ENCODE results near the gene RAD51AP1. TPM values are rescaled to one million over a fixed set of nuclear protein-coding genes. Genes with fewer than 3 reads are reported as not detected.

RAD51AP1 gene
- polyA plus RNA-seq, 1 donor (not counting 4 experiments of a cell fraction or from before 2014, with no cell fraction given): 13.0 TPM

DNA sequence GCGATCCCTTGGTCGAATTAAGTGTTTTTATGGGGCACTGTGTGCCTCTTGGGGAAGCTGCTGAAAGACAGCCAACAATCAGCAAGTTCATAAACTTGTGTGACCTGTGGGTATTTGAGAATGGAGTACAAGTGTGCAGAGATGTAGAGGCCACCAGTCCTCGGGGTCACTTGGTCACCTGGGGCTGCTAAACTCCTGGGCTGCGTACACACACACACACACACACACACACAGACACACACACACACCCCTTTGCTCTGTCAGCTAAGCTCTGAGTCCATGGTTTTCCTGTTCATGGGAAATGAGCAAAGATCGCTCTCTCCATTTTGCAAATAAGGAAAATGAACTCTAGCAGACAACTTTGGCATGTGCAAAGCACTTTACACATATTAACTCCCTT lies 47.8 kb downstream of the RAD51AP1 start:
- peaks cover 5% of the 10 kb centered on the region for H3K27me3 ChIP-seq (ENCODE audit: control insufficient read depth, extremely low read depth, insufficient read depth, low read length)
- FAIRE-seq: no peak

DNA sequence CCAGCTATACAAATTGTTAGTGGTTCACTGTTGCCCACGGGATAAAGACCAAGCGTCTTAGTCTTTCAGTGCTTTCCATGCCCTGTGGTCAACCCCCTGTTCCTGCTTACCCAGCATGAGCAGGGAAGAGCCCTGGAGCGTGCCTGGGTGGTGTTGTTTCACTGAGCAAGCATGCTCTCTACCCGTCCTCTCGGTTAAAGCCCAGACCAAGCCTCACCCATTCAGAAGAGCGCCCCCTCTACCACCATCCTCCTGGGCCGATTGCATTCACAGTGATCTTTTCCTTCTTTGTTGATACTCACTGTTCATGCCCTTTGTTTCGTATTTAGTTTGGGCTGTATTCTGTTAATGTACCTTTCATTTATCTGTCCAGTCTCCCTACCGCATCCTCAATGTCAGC lies 48.4 kb downstream of the RAD51AP1 start:
- no peak for TF ChIP-seq EZH2 (IDR thresholded peaks at IDR 0.05; ENCODE audit: low read length)
- TF ChIP-seq, protein P1, sequence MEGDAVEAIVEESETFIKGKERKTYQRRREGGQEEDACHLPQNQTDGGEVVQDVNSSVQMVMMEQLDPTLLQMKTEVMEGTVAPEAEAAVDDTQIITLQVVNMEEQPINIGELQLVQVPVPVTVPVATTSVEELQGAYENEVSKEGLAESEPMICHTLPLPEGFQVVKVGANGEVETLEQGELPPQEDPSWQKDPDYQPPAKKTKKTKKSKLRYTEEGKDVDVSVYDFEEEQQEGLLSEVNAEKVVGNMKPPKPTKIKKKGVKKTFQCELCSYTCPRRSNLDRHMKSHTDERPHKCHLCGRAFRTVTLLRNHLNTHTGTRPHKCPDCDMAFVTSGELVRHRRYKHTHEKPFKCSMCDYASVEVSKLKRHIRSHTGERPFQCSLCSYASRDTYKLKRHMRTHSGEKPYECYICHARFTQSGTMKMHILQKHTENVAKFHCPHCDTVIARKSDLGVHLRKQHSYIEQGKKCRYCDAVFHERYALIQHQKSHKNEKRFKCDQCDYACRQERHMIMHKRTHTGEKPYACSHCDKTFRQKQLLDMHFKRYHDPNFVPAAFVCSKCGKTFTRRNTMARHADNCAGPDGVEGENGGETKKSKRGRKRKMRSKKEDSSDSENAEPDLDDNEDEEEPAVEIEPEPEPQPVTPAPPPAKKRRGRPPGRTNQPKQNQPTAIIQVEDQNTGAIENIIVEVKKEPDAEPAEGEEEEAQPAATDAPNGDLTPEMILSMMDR (optimal IDR thresholded peaks at IDR 0.05 in 1 of 3, IDR thresholded peaks at IDR 0.05 in 1 of 3, conservative IDR thresholded peaks at IDR 0.05 in 1 of 3; ENCODE audit: extremely low read depth in 1 of 3, insufficient read depth in 2 of 3, low read length in 3 of 3): no peak
- no peaks in the 10 kb centered on the region for H3K36me3 ChIP-seq (ENCODE audit: control insufficient read depth in 2 of 2, extremely low read depth in 1 of 2, insufficient read depth in 2 of 2, low read length in 2 of 2)
- H2AFZ ChIP-seq (ENCODE audit: control insufficient read depth, low read length): no peak overlapping the region
- H3K27me3 ChIP-seq (ENCODE audit: control insufficient read depth, extremely low read depth, insufficient read depth, low read length): peaks cover 9% of the 10 kb centered on the region
- H3K9me3 ChIP-seq (ENCODE audit: control insufficient read depth, low read depth, low read length): no peaks in the 10 kb centered on the region
- no peak overlapping the region for H3K9ac ChIP-seq (ENCODE audit: control insufficient read depth, extremely low read depth, insufficient read depth, low read length)
- H3K79me2 ChIP-seq (ENCODE audit: control insufficient read depth, insufficient read depth, low read length): no peaks in the 10 kb centered on the region
- FAIRE-seq: no peak
- H3K27ac ChIP-seq (ENCODE audit: control insufficient read depth, insufficient read depth, low read length): no peak overlapping the region
- H3K4me2 ChIP-seq (ENCODE audit: control insufficient read depth, extremely low read depth, insufficient read depth, low read depth, low read length): no peak overlapping the region
- H4K20me1 ChIP-seq (ENCODE audit: control insufficient read depth, extremely low read depth, insufficient read depth, low read length): no peaks in the 10 kb centered on the region
- H3K4me3 ChIP-seq (ENCODE audit: control insufficient read depth in 2 of 3, extremely low read depth in 1 of 3, insufficient read depth in 2 of 3, low read depth in 1 of 3, low read length in 3 of 3): no peak overlapping the region
- H3K9me1 ChIP-seq (ENCODE audit: control insufficient read depth, extremely low read depth, insufficient read depth, low read length): no peaks in the 10 kb centered on the region
- no peaks in the 10 kb centered on the region for H3K4me1 ChIP-seq (ENCODE audit: control insufficient read depth, extremely low read depth, insufficient read depth, low read length)
- dilution Hi-C loops (cut with MboI; ENCODE audit: extremely low pct_ligation_motif_present, low sequenced_read_pairs): no loop called here
- no peak for DNase-seq (ENCODE audit: low read depth, low spot score)

More for the DNA sequence above, 47.8 kb downstream of the RAD51AP1 start:
- Histone ChIP-seq H3K27ac (ENCODE audit: control insufficient read depth, insufficient read depth, low read length) (no peak overlapping the region), H2AFZ (ENCODE audit: control insufficient read depth, low read length) (no peak overlapping the region), H4K20me1 (ENCODE audit: control insufficient read depth, extremely low read depth, insufficient read depth, low read length) (no peaks in the 10 kb centered on the region), H3K4me2 (ENCODE audit: control insufficient read depth, extremely low read depth, insufficient read depth, low read depth, low read length) (no peak overlapping the region), H3K9me1 (ENCODE audit: control insufficient read depth, extremely low read depth, insufficient read depth, low read length) (no peaks in the 10 kb centered on the region), H3K9me3 (ENCODE audit: control insufficient read depth, low read depth, low read length) (no peaks in the 10 kb centered on the region), H3K4me3 (ENCODE audit: control insufficient read depth in 2 of 3, extremely low read depth in 1 of 3, insufficient read depth in 2 of 3, low read depth in 1 of 3, low read length in 3 of 3) (no peak overlapping the region), H3K36me3 (ENCODE audit: control insufficient read depth in 2 of 2, extremely low read depth in 1 of 2, insufficient read depth in 2 of 2, low read length in 2 of 2) (no peaks in the 10 kb centered on the region), H3K4me1 (ENCODE audit: control insufficient read depth, extremely low read depth, insufficient read depth, low read length) (no peaks in the 10 kb centered on the region), H3K9ac (ENCODE audit: control insufficient read depth, extremely low read depth, insufficient read depth, low read length) (no peak overlapping the region), H3K79me2 (ENCODE audit: control insufficient read depth, insufficient read depth, low read length) (no peaks in the 10 kb centered on the region)
- TF ChIP-seq EZH2 (IDR thresholded peaks at IDR 0.05; ENCODE audit: low read length): no peak
- TF ChIP-seq, protein P1 (optimal IDR thresholded peaks at IDR 0.05 in 1 of 3, IDR thresholded peaks at IDR 0.05 in 1 of 3, conservative IDR thresholded peaks at IDR 0.05 in 1 of 3; ENCODE audit: extremely low read depth in 1 of 3, insufficient read depth in 2 of 3, low read length in 3 of 3): no peak
- DNase-seq (ENCODE audit: low read depth, low spot score): no peak
- dilution Hi-C loops (cut with MboI; ENCODE audit: extremely low pct_ligation_motif_present, low sequenced_read_pairs): no loop called here
